NCI-H2196 treated with DMSO at 0.1 percent for 48 hours (cell line): ENCODE results near the gene BPNT1.

Experiments used
- DNase-seq: peaks from one replicate; lab custom pipeline; 2025; ENCODE audit not compliant: unreplicated experiment; lab: John Stamatoyannopoulos, UW

The BPNT1 gene

DNA sequence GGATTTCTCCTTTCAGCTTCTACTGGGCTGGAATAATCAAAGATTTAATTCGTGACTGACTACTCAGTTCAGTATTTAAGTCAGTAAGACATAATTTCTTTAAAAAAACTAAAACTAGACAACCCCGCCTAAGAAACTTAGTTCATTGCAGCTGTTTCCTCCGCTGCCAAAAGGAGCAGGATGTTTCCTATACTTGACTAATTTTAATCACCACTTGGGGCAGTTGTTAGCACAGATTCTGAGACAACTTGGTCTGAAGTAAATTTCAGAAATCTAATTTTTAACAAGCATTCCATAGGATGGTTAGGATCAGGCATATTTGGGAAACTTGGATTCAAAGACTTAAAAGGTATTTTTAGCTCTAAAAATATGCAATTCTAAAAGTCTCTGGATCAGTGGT lies 77.3 kb downstream of the BPNT1 start:
- DNase-seq = no peak

DNA sequence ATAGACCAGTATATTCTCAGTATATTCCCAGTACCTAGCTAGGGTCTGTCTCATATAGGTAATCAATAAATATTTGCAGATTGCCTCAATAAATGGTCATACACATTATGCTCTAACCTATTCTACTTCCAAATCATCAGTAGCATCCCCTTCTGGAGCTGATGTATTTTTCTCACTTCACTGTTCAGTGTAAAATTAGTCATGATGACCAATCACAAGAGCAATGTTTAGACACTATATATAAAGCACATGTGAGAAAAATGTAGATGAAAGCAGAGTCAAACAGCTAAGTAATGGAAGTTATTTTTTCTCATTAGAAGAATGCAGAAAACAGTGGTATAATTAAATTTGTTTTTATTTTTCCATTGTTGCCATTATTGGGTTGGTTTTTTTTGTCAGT lies 78.0 kb downstream of the BPNT1 start:
- no peak for DNase-seq
